PC-9 (cell line): ENCODE data around the gene POC5. TPM values are rescaled to one million over a fixed set of nuclear protein-coding genes. Genes with fewer than 3 reads are reported as not detected.

Experiments used
- BruUV-seq: library from RNA; stranded (reverse); fragments of 400-500 nt; replicated peaks from 2 replicates; lab custom pipeline; 2021; lab: Mats Ljungman, UMichigan
- CTCF ChIA-PET: fragments of 300-600 bp; sonication (Branson Sonifier 250); formaldehyde crosslinking; loops from one replicate; lab custom pipeline; 2022; ENCODE audit warnings: antibody characterized with exemption; lab: Charles Lee
- POLR2A ChIA-PET: fragments of 300-600 bp; sonication (Branson Sonifier 250); formaldehyde crosslinking; loops from one replicate; lab custom pipeline; 2022; ENCODE audit warnings: antibody characterized with exemption; ENCODE audit not compliant: unreplicated experiment; lab: Charles Lee
- DNase-seq, 2 experiments: peaks; one replicate each; pipeline versions ENCODE4 v3.0.0 to v3.0.0-alpha.2; 2015 to 2022; ENCODE audit warnings: mixed read lengths in 1 of 2
- H2AFZ ChIP-seq: fragments of 200-600 bp; sonication (generic); 2 replicates; pipeline ENCODE4 v1.8.1; 2017; ENCODE audit warnings: antibody characterized with exemption
- H3F3A ChIP-seq: fragments of 200-600 bp; sonication (generic); 2 replicates; pipeline ENCODE4 v1.8.1; 2017; ENCODE audit warnings: antibody characterized with exemption, mild to moderate bottlenecking, low read depth; ENCODE audit not compliant: insufficient read depth
- H3K27ac ChIP-seq: fragments of 200-600 bp; sonication (generic); 2 replicates; pipeline ENCODE4 v1.6.1; 2016; ENCODE audit warnings: mixed run types
- H3K27me3 ChIP-seq: fragments of 200-600 bp; sonication (generic); 2 replicates; pipeline ENCODE4 v1.6.1; 2016; ENCODE audit warnings: low read depth, mixed run types; ENCODE audit not compliant: insufficient read depth
- H3K36me3 ChIP-seq: fragments of 200-600 bp; sonication (generic); 2 replicates; pipeline ENCODE4 v1.6.1; 2016; ENCODE audit warnings: low read depth, mixed run types
- H3K4me1 ChIP-seq: fragments of 200-600 bp; sonication (generic); replicated peaks from 2 replicates; pipeline ENCODE4 v1.6.1; 2016; ENCODE audit warnings: mixed run types; ENCODE audit not compliant: insufficient read depth
- H3K4me2 ChIP-seq: fragments of 200-600 bp; sonication (generic); 2 replicates; pipeline ENCODE4 v1.6.1; 2017; ENCODE audit warnings: mixed run types
- H3K4me3 ChIP-seq: fragments of 200-600 bp; sonication (generic); 2 replicates; pipeline ENCODE4 v1.6.1; 2016; ENCODE audit warnings: mixed run types
- H3K79me2 ChIP-seq: fragments of 200-600 bp; sonication (generic); 2 replicates; pipeline ENCODE4 v1.6.1; 2017; ENCODE audit warnings: low read depth, mixed run types
- H3K9me2 ChIP-seq: fragments of 200-600 bp; sonication (generic); 2 replicates; pipeline ENCODE4 v1.8.1; 2017; ENCODE audit warnings: mild to moderate bottlenecking; ENCODE audit not compliant: insufficient read depth
- H3K9me3 ChIP-seq: fragments of 200-600 bp; sonication (generic); 2 replicates; pipeline ENCODE4 v1.8.1; 2016; ENCODE audit warnings: low read depth; ENCODE audit not compliant: insufficient read depth
- H4K20me1 ChIP-seq: fragments of 200-600 bp; sonication (generic); 2 replicates; pipeline ENCODE4 v1.8.1; 2017; ENCODE audit not compliant: insufficient read depth
- EZH2 ChIP-seq: fragments of 200-600 bp; sonication (generic); IDR thresholded peaks from 2 replicates; pipeline ENCODE4 v1.8.0; 2017; ENCODE audit warnings: antibody characterized with exemption, low read depth
- intact Hi-C: fragments of 100-400 bp; cut with micrococcal nuclease; formaldehyde crosslinking; loops from one replicate; pipeline ENCODE4 v1.10.0; 2022; ENCODE audit not compliant: unreplicated experiment
- total RNA-seq: library from RNA; stranded (reverse); gene quantifications from 2 replicates; pipeline ENCODE4 v1.2.3, GENCODE V29; 2021
- TF ChIP-seq, protein P1 (sequence below): fragments of 200-600 bp; sonication (generic); conservative IDR thresholded peaks from 2 replicates; pipeline ENCODE4 v1.6.1; 2017; ENCODE audit warnings: mixed run types, antibody characterized with exemption, mild to moderate bottlenecking, moderate library complexity

Gene POC5
- total RNA-seq, 1 experiment from 2014 or later, result 13.1 TPM

DNA sequence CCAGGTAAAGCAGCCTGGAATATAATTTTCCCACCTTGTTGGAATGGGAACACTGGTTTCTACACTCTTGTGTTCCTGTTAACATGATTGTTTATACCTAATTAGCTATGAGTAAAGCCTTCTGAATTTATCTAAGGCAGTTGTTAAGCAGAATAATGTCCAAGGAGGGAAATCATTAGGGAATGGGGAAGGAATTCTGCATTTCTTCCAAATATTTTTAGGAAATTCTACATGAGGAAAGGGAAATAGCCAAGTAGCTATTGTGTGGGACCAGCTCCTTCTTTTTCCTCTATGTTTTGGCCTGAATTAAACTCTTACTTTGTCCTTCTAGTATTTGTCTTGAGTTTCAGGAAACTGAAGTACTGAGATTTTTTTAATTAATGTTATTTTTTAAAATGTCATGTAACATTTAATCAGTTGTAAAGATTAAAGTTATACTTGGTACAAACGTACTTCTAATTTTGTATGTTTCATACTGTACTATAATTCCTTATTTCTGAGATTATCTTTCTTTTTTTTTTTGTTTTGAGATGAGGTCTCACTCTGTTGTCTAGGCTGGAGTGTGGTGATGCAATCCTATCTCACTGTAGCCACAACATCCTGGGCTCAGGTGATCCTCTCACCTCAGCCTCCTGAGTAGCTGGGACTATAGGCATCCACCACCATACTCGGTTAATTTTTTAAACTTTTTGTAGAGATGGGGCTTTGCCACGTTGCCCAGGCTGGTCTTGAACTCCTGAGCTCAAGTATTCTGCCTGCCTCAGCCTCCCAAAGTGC, 77.5 kb downstream of the POC5 start:
- Histone ChIP-seq H3K9me2 (no peaks in the 10 kb centered on the region), H2AFZ (no peak overlapping the region; the same call in 1 of the 2 replicates), H3K27ac (peak overlapping the region; percentile 60), H3F3A (peaks cover 7% of the 10 kb centered on the region; the same call in 1 of the 2 replicates), H3K27me3 (no peaks in the 10 kb centered on the region), H3K36me3 (no peaks in the 10 kb centered on the region), H3K9me3 (no peaks in the 10 kb centered on the region), H3K4me1 (peaks cover 20% of the 10 kb centered on the region), H4K20me1 (no peaks in the 10 kb centered on the region), H3K79me2 (no peaks in the 10 kb centered on the region), H3K4me3 (no peak overlapping the region), H3K4me2 (peak overlapping the region; percentile 15; the same call in 1 of the 2 replicates)
- BruUV-seq, result no TSS peak
- TF ChIP-seq, protein P1, sequence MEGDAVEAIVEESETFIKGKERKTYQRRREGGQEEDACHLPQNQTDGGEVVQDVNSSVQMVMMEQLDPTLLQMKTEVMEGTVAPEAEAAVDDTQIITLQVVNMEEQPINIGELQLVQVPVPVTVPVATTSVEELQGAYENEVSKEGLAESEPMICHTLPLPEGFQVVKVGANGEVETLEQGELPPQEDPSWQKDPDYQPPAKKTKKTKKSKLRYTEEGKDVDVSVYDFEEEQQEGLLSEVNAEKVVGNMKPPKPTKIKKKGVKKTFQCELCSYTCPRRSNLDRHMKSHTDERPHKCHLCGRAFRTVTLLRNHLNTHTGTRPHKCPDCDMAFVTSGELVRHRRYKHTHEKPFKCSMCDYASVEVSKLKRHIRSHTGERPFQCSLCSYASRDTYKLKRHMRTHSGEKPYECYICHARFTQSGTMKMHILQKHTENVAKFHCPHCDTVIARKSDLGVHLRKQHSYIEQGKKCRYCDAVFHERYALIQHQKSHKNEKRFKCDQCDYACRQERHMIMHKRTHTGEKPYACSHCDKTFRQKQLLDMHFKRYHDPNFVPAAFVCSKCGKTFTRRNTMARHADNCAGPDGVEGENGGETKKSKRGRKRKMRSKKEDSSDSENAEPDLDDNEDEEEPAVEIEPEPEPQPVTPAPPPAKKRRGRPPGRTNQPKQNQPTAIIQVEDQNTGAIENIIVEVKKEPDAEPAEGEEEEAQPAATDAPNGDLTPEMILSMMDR, result no peak
- TF ChIP-seq EZH2, result no peak
- intact Hi-C loops, result no loop called here
- POLR2A ChIA-PET, result no interaction called here
- CTCF ChIA-PET, result interaction anchor here (0.6 kb wide), 1 partner anchor 1063 kb away, joined by 3 read pairs; no protein-coding TSS in a partner anchor
- no peak for DNase-seq

DNA sequence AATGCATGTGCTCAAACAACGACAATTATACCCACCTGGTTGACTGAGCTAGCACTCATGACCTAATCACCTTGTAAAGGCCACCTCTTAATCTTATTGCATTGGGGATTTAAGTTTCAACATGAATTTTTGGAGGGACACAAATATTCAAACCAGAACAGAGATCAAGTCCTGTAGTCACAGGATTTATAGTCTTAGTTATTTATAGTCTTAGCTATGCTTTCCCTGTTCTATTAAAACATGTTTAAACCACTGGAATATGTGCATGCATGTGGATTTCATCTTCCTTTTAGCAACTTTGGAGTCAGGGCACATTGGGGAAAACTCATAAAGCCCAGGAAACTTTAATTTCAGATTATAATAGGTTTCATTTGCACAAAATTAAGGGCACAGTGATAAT, 79.3 kb downstream of the POC5 start:
- Histone ChIP-seq H2AFZ (no peak overlapping the region), H4K20me1 (no peaks in the 10 kb centered on the region), H3K4me2 (no peak overlapping the region), H3K79me2 (no peaks in the 10 kb centered on the region), H3K27ac (no peak overlapping the region), H3F3A (peaks cover 7% of the 10 kb centered on the region; the same call in 1 of the 2 replicates), H3K9me2 (no peaks in the 10 kb centered on the region), H3K36me3 (no peaks in the 10 kb centered on the region), H3K27me3 (no peaks in the 10 kb centered on the region), H3K4me1 (peaks cover 20% of the 10 kb centered on the region), H3K4me3 (no peak overlapping the region), H3K9me3 (no peaks in the 10 kb centered on the region)
- POLR2A ChIA-PET, result no interaction called here
- TF ChIP-seq, protein P1, result no peak
- TF ChIP-seq EZH2, result no peak
- no peak for DNase-seq
- CTCF ChIA-PET, result no interaction called here
- intact Hi-C loops, result no loop called here
- BruUV-seq, result no TSS peak

DNA sequence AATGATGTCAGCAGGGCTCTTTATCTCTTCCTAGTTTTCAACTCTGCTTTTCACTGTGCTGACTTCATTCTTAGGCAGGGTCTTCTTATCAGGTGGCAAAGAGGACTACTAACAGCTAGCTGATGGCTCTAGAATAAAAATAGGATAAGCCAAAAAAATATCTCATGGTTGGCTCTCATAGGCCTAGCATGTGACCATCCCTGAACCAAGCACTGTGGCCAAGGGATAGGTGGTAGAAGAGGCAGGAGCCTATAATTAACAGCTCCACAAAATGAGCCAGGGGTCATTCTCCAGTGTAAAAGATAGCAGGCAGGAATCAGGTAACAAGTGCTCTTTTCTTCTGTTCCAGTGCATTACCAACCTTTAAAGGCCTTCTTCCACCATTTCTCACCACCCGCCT, 84.9 kb downstream of the POC5 start:
- Histone ChIP-seq H3K27ac (no peak overlapping the region), H3K36me3 (no peaks in the 10 kb centered on the region), H3K9me2 (no peaks in the 10 kb centered on the region), H3K4me3 (no peak overlapping the region), H2AFZ (no peak overlapping the region), H3K4me2 (no peak overlapping the region), H3K4me1 (no peaks in the 10 kb centered on the region), H3K27me3 (no peaks in the 10 kb centered on the region), H4K20me1 (no peaks in the 10 kb centered on the region), H3K9me3 (no peaks in the 10 kb centered on the region), H3F3A (no peaks in the 10 kb centered on the region), H3K79me2 (no peaks in the 10 kb centered on the region)
- CTCF ChIA-PET, result no interaction called here
- BruUV-seq, result no TSS peak
- intact Hi-C loops, result no loop called here
- no peak for TF ChIP-seq EZH2
- TF ChIP-seq, protein P1, result no peak
- no peak for DNase-seq
- POLR2A ChIA-PET, result no interaction called here
